Activated CD4-positive, CD25-positive, alpha-beta regulatory T cell treated with anti-CD3 and anti-CD28 coated beads, Interleukin-2, amount 50 U/mL, for 16 hours (primary cell): ENCODE measurements around the gene SH3BP2.

Experiments used
- DNase-seq: peaks from one replicate; pipeline ENCODE4 v3.0.0-alpha.2; 2020; ENCODE audit warnings: low read depth, low spot score

The SH3BP2 gene

GRCh38 chr4:2832981-2833670, 40.2 kb downstream of the SH3BP2 start:
- DNase-seq: no peak

- DNase-seq: no peak
Measured at GRCh38 chr4:2833671-2834000, 40.8 kb downstream of the SH3BP2 start.

DNA sequence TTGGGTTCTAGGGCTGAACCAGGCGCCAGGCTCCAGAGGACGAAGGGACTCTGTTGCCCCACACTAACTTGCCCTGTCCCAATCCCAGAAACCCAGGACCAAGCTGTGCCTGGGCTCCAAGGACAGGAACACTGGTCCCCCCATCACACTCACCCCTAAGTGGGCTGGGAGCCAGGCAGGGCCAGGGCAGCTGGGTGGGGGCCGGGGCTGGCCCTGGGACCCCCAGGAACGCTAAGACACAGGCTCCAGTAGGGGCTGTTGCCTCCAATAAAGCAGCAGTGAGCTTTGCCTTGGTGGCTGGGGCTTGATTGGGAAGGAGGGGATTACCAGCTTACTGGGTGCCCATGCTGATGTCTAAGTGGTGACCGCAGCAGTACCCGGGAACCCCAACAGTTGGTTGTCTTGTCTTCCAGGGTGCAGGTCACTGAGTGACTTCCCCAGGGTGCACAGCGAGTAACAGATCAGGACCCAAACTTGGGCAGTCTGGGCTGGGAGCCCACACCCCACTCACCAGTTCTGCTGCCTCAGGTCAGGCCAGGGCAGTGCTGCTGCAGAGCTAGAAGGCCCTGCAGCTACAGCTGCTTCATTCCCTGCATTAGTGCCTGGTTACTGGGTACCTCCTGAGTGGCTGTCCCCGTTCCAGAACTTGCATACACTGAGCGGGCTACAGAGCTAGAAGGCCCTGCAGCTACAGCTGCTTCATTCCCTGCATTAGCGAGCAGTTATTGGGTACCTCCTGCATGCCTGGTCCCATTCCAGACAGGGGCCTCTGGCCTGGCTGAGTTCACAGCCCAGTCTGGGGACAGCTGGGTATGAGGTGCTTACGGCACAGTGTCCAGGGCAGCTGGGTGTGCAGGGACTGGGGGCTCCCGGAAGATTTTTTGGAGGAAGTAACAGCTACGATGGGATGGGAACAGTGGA, 41.4 kb downstream of the SH3BP2 start:
- DNase-seq: no peak

DNA sequence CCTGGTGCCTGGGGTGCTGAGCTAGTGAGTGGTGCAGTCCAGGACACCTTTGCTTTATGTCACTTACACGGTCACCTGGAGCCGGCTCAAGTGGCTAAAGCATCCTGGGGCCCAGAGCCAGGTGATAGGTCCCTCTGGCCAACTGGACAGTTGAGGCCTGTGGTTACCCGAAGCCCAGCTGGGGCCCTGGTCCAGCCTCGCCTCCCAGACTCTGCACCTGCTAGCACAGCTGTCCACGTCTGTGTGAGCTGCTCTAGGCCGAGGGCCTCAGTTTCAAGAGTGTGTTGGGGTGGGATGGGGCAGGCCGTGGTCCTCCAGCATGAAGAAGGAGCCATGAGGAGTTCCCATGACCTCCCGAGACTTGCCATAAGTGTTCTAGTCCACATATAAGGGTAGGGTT, 43.1 kb downstream of the SH3BP2 start:
- DNase-seq: no peak

- no peak for DNase-seq
Measured at GRCh38 chr4:2836391-2836859, 43.5 kb downstream of the SH3BP2 start.

- DNase-seq: no peak
Measured at GRCh38 chr4:2837110-2837903, 44.4 kb downstream of the SH3BP2 start.

DNA sequence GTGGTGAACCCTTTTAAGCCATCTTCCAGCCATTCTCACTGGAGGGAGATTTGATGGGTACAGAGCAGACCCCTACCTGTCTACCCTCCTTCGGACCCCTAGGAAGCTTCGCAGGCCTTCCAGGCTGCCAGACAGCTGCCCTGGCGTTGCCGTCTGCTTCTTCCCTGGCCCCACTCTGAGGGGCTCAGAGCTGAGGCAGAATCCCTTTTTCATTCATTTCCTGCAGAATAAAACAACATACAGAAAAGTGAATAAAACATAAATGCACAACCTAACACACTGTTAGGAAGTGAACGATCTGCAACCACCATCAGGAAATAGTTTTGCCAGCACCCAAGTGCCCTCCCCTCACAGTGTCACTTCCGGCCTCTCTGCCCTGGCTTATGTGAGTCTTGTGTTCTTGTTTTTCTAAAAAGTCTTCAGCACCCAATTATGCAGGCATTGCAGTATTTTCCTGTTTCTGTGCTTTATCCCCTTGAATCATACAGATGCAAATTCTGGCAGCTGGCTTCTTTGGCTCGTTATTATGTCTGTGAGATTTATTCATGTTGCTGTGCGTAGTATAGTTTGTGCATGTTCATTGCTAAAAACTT, 45.1 kb downstream of the SH3BP2 start:
- peak; percentile 54 for DNase-seq

DNA sequence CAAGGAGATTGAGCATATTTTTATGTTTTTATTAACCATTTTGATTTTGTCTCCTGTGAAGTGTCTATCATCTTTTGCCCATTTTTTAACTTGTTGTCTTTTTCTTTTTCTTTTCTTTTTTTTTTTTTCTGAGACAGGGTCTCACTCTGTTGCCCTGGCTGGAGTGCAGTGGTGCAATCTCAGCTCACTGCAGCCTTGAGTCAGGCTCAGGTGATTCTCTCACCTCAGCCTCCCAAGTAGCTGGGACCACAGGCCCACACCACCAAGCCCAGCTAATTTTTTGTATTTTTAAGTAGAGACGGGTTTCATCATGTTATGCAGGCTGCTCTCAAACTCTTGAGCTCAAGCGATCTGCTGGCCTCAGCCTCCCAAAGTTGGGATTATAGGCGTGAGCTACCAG, 46.2 kb downstream of the SH3BP2 start:
- DNase-seq: no peak

DNA sequence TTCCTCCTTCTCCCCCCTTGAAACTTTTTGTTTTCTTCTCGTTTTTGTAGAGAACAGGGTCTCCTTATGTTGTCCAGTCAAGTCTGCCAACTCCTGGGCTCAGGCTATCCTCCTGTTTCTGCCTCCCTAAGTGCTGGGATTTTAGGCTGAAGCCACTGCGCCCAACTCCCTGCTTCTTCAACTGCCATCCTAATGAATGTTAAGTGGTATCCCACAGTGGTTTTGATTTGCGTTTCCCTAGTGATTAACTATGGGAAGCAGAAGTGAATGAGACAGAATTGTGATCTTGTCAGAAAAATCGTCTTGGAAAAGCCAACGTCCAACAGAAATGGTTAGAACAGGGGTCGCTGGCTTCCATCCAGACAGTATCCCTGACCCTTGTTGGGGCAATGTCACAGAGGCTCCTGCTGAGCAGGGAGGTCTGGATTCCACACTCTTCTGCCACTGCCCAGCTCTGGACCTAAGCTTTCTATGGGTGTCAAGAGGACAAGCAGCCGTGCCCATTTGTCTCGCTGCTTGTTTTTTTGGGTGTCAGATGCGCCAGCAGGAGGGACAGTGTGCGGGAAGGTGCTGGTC, 49.9 kb downstream of the SH3BP2 start:
- DNase-seq: no peak

DNA sequence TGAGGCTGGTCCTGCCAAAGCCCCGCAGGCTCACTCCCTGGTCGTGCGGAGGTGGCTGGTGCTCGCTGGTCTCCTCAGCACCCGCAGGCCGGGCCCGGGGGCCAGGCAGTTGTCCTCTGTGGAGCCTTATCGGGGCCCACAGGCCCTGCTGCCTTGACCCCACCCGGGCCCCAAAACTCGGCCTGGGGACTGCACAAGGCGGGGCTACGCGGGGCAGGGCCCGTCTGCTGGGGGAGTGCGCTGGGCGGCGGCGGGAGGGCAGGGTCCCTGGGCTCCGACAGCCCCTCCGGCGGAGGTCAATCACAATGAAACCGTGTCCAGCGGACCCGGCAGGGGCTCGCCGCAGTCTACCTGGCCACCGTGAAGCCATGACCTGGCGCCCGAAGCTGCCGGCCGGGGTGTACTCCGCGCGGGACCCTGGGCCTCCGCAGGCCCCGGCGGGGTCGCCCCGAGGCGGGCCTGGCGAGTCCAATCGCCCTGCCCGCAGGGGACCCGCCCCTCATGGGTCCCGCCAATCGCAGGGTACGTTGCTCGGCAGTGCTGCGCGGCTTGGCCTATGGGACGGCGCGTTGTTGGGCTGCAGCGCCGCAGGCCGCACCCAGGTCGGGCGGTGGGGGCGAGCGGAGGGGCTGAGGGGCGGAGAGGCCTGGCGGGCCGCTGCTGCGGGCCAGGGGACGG, 50.5 kb downstream of the SH3BP2 start, which contains the start of gene ADD1:
Gene ADD1 (plus strand): TSS at position 582 of the 678 bp plus-strand sequence. CDS start 32,072 bp downstream, outside the sequence.
- peak; percentile 87 for DNase-seq

DNA sequence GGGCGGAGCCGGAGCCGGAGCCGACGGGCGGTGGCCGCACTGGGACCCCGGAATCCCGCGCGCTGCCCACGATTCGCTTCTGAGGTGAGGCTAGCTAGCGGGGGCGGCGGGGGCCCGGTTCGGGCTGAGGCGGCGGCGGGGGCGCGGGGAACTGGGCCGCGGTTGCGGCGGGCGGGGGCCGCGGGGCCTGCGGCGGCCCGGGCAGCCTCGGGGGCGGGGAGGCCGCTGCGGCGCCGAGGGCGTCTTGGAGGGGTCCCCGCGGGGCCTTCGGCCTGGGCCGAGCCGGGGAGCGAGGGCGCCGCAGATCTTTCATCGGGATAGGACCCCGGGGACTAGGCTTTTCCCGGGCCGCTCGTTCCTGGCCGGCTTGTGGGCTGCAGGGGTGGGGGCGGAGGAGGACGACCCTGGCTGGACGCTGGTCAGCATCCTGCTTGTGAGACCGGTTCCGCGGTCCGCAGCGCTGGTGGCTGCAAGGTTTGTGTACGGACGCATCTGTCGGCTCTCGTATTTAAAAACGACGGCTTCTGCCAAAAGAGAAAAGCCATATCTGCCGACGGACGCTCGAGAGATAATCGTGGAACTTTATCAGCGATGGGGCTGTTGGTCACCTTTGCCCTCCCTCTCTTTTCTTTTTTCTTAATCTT, 51.2 kb downstream of the SH3BP2 start:
- no peak for DNase-seq

GRCh38 chr4:2846172-2846571, 53.3 kb downstream of the SH3BP2 start:
- DNase-seq: no peak

DNA sequence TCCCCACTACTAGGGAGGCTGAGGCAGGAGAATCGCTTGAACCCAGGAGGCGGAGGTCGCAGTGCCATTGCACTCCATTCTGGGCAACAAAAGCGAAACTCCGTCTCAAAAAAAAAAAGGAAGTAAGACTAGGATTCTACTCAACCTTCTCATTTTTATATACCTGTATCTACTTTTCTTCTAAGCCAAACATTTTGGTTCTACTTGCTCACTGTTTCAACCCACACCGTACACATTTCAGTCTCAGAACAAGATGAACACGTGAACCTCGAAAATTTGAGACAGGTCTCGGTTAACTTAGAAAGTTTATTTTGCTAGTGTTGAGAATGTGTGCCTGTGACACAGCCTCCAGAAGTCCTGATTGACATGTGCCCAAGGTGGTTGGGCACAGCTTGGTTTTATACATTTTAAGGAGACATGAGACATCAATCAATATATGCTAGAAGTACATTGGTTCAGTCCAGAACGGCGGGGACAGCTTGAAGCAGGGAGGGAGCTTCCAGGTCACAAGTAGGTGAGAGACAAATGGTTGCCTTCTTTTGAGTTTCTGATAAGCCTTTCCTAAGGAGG, 54.5 kb downstream of the SH3BP2 start:
- DNase-seq: no peak

- no peak for DNase-seq
Measured at GRCh38 chr4:2848449-2848848, 55.6 kb downstream of the SH3BP2 start.

GRCh38 chr4:2849267-2850152, 56.6 kb downstream of the SH3BP2 start:
- DNase-seq: no peak

GRCh38 chr4:2850966-2851798, 58.3 kb downstream of the SH3BP2 start:
- DNase-seq: no peak

- no peak for DNase-seq
Measured at GRCh38 chr4:2852481-2852921, 59.6 kb downstream of the SH3BP2 start.

DNA sequence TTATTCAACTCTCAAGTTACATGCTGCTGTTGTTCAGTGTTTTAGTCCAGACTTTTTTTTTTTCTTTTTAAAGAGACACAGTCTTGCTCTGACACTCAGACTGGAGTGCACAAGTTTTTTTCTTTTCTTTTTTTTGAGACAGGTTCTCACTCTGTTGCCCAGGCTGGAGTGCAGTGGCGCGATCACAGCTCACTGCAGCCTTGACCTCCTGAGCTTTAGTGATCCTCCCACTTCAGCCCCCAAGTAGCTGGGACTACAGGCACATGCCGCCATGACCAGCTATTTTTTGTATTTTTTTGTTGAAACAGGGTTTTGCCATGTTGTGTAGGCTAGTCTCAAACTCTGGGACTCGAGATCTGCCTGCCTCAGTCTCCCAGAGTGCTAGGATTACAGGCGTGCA, 62.7 kb downstream of the SH3BP2 start:
- DNase-seq: no peak
